ENCODE results near the gene KCNN3. TPM values are rescaled to one million over a fixed set of nuclear protein-coding genes. Genes with fewer than 3 reads are reported as not detected.

Gene KCNN3
- total RNA-seq, 1 donor from 2014 or later: 0.84 TPM

DNA sequence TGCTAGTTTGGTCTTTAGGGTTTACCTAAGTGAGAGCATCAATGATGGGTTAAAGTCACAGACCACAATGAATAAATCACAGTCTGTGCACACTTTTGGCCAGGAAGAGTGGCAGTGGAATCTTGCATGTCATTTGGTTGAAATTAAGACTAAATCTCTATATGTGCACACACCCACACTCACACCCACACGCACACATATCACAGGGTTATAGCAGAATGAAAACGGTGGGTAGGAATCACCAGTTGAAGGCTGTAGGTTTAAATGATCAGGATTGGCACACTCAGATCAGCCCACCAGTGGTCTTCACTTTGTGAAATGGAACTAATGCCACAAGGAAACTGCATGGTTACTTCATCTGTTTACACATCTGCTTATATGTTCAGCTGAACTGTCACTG is 164.5 kb downstream of the KCNN3 start:
- H3K4me1 Mint-ChIP-seq: peaks cover 29% of the 10 kb centered on the region
- TF ChIP-seq CTCF (conservative IDR thresholded peaks at IDR 0.05): no peak
- H3K4me3 Mint-ChIP-seq: no peak overlapping the region
- no peaks in the 10 kb centered on the region for H3K36me3 Mint-ChIP-seq (ENCODE audit: low read depth)
- H3K9me3 Mint-ChIP-seq: no peaks in the 10 kb centered on the region
- H3K27ac Mint-ChIP-seq (ENCODE audit: unreplicated experiment): no peak overlapping the region
- no peak for DNase-seq (ENCODE audit: low read depth, low spot score)
- no peaks in the 10 kb centered on the region for H3K27me3 Mint-ChIP-seq (ENCODE audit: low read depth)

DNA sequence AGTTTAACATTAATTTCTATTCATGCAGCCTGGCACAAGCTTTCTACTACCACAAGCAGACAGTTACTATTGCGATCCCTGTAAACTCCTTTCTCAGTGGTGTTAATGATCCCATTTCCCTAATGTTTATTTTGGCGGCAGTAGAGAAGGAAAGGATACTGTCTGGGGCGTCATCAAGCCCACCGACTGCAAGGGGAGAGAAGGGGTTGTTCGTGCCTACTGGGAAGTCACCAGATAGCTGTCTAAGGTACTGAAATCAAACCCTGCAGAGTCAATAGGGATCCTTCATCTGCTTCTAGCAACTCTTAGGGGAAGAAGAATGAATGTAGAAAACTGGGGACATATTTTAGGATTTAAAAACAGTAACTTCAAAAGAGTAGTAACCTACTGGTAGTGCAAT is 166.9 kb downstream of the KCNN3 start:
- peaks cover 14% of the 10 kb centered on the region for H3K4me1 Mint-ChIP-seq
- H3K4me3 Mint-ChIP-seq: no peak overlapping the region
- no peak overlapping the region for H3K27ac Mint-ChIP-seq (ENCODE audit: unreplicated experiment)
- H3K36me3 Mint-ChIP-seq (ENCODE audit: low read depth): no peaks in the 10 kb centered on the region
- H3K9me3 Mint-ChIP-seq: no peaks in the 10 kb centered on the region
- no peak for DNase-seq (ENCODE audit: low read depth, low spot score)
- H3K27me3 Mint-ChIP-seq (ENCODE audit: low read depth): no peaks in the 10 kb centered on the region
- TF ChIP-seq CTCF (conservative IDR thresholded peaks at IDR 0.05): no peak

GRCh38 chr1:154698320-154699096 is 171.6 kb downstream of the KCNN3 start:
- H3K27ac Mint-ChIP-seq (ENCODE audit: unreplicated experiment): no peak overlapping the region

DNA sequence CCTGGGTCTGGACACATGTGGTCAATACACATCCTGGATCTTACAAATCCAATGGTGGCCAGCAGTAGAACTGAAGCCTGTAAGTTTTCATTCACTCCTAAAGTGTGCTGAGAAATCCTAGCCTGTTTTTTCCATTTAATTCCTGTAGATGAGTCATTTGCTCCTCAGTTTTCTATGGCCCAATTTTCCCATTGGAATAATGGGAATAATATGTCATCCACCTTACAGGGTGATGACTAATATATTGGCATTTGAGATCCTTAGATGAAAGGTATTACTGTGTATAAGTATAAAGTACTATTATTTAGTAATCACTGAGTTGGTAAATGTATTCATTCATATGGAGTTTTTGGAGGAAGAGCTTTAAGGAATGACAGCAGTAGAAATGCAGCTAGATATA is 172.4 kb downstream of the KCNN3 start:
- Mint-ChIP-seq H3K27me3 (ENCODE audit: low read depth) (peaks cover 3% of the 10 kb centered on the region), H3K9me3 (no peaks in the 10 kb centered on the region), H3K27ac (ENCODE audit: unreplicated experiment) (peak overlapping the region; percentile 25), H3K4me1 (peaks cover 26% of the 10 kb centered on the region), H3K4me3 (no peak overlapping the region), H3K36me3 (ENCODE audit: low read depth) (no peaks in the 10 kb centered on the region)
- TF ChIP-seq CTCF (conservative IDR thresholded peaks at IDR 0.05): no peak
- DNase-seq (ENCODE audit: low read depth, low spot score): no peak

More at GRCh38 chr1:154698320-154699096, 171.6 kb downstream of the KCNN3 start:
- TF ChIP-seq CTCF (conservative IDR thresholded peaks at IDR 0.05): no peak
- peaks cover 26% of the 10 kb centered on the region for H3K4me1 Mint-ChIP-seq
- H3K9me3 Mint-ChIP-seq: no peaks in the 10 kb centered on the region
- DNase-seq (ENCODE audit: low read depth, low spot score): no peak
- no peak overlapping the region for H3K4me3 Mint-ChIP-seq
- H3K36me3 Mint-ChIP-seq (ENCODE audit: low read depth): no peaks in the 10 kb centered on the region
- H3K27me3 Mint-ChIP-seq (ENCODE audit: low read depth): no peaks in the 10 kb centered on the region

DNA sequence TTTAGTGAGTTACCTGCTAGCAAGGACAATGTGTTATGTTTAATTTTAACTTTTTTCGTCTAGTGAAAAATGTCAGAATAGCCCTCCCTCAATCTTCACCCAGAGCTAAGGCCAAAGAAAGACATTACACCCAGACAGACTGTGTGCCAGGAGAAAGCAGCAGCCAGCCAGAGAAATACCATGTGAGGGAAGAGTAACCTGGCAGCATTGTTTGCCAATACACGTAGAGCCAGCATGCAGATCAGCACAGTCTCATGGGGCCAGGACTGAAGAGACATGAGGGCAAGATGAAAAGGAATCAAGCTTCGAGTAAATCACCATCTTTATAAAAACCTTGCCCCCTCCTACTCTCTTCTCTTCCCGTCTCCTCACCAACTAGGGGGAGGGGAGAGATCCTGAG is 173.6 kb downstream of the KCNN3 start:
- H3K4me3 Mint-ChIP-seq: no peak overlapping the region
- DNase-seq (ENCODE audit: low read depth, low spot score): no peak
- H3K36me3 Mint-ChIP-seq (ENCODE audit: low read depth): no peaks in the 10 kb centered on the region
- no peaks in the 10 kb centered on the region for H3K9me3 Mint-ChIP-seq
- TF ChIP-seq CTCF (conservative IDR thresholded peaks at IDR 0.05): no peak
- peaks cover 3% of the 10 kb centered on the region for H3K27me3 Mint-ChIP-seq (ENCODE audit: low read depth)
- peaks cover 26% of the 10 kb centered on the region for H3K4me1 Mint-ChIP-seq
- H3K27ac Mint-ChIP-seq (ENCODE audit: unreplicated experiment): no peak overlapping the region

Data from neural crest cell (in vitro differentiated cells).